GM20000 (cell line): ENCODE data around the gene TUBGCP2.

Source experiments
- DNase-seq: peaks from one replicate; pipeline ENCODE4 v3.0.0; 2012; ENCODE audit warnings: low spot score
- CTCF ChIP-seq: IDR thresholded peaks from 2 replicates; pipeline ENCODE4 v1.5.1; 2012; ENCODE audit warnings: mild to moderate bottlenecking, control low read depth; ENCODE audit errors: extremely low read depth, missing control alignments

Gene TUBGCP2

DNA sequence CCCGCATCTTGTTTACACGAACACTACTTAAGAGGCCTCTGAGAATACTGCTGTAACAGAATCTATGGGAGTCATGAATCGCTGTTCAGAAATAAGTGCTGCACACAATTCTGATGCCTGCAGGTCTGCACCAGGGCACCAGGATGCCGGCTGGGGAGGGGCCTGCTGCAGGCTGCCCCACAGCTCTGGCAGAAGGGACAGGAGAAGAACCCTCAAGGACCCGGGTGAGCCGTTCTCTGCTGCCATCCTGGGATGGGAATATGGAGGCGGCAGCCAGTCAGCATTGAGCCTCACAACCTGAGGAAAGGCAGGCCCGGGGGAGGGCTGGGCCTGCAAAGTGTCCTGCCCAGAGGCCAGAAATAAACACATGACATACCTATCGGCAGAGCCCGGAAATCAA is 11.2 kb downstream of the TUBGCP2 start:
- TF ChIP-seq CTCF: no peak
- no peak for DNase-seq

GRCh38 chr10:133295426-133296320 is 13.0 kb downstream of the TUBGCP2 start:
- no peak for DNase-seq
- TF ChIP-seq CTCF: no peak

GRCh38 chr10:133294189-133294588 is 14.5 kb downstream of the TUBGCP2 start:
- TF ChIP-seq CTCF: no peak

GRCh38 chr10:133293810-133294119 is 14.9 kb downstream of the TUBGCP2 start:
- no peak for DNase-seq
- no peak for TF ChIP-seq CTCF

More at GRCh38 chr10:133294189-133294588, 14.5 kb downstream of the TUBGCP2 start:
- DNase-seq: no peak

DNA sequence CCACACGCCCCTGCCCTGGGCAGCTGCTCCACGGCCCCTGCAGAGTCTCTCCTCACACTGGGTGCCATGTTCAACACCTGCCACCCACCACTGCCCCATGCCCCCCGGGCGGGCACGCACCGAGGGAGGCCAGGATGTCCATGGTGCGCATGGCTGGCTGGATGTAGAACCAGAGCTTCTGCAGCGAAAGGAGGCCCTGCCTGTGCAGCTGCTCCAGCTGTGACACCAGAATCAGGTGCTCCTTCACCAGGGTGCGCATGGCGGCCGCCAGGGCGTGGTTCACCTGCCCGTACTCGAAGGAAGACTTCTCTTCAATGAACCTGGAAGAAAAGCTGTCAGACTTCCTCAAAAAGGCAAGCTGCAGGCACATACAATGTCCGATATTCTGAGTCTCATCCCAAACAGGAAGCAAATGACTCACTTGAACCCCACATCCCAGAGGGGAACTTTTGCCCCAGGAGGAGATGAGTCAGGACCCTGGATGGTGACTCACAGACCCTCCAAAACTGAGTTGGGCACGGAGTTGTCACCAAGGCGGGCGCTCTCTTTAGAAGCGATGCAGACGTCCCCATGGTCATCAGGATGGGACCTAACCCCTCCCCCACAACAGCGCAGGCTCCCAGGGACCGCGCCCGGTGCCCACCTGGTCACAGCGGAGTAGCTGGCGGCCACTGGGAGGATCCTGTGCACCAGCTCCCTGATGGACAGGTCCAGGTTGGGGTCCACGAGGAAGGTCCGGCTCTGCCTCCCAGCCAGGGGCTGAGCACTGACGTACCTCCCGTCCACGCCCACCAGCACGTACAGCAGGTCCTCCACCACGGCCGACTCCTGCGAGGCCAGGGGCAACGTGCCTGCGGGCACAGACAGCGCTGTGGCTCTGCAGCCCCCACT is 15.5 kb downstream of the TUBGCP2 start:
- no peak for TF ChIP-seq CTCF
- no peak for DNase-seq

GRCh38 chr10:133289761-133290160 is 18.9 kb downstream of the TUBGCP2 start:
- TF ChIP-seq CTCF: no peak
- DNase-seq: no peak
